HL-60/S4 (cell line): ENCODE measurements around the gene VWA3A.

Source experiments
- in situ Hi-C: fragments of 300-500 bp; cut with MboI; formaldehyde crosslinking; loops from 2 replicates; pipeline ENCODE4 v1.14.3; 2022; ENCODE audit warnings: low sequenced_read_pairs

Gene VWA3A

GRCh38 chr16:22195445-22195694, 103.0 kb downstream of the VWA3A start:
- in situ Hi-C loops, result loop anchor here (25.0 kb wide), 1 partner anchor 1033 kb away; the partner anchor contains the start of genes DNAH3 and LDAF1

GRCh38 chr16:22195695-22196558, 103.6 kb downstream of the VWA3A start:
- in situ Hi-C loops, result loop anchor here (25.0 kb wide), 1 partner anchor 1034 kb away; the partner anchor contains the start of genes DNAH3 and LDAF1

- in situ Hi-C loops, result loop anchor here (25.0 kb wide), 1 partner anchor 1034 kb away; the partner anchor contains the start of genes DNAH3 and LDAF1
Observed at GRCh38 chr16:22196559-22197168, 104.3 kb downstream of the VWA3A start.

GRCh38 chr16:22198547-22199293, 106.4 kb downstream of the VWA3A start:
- in situ Hi-C loops, result loop anchor here (25.0 kb wide), 1 partner anchor 1036 kb away; the partner anchor contains the start of genes DNAH3 and LDAF1

- in situ Hi-C loops, result loop anchor here (5.0 kb wide), 1 partner anchor 95 kb away; the partner anchor contains the start of gene POLR3E
Observed at GRCh38 chr16:22202261-22202637, 109.9 kb downstream of the VWA3A start.

- in situ Hi-C loops, result loop anchor here (5.0 kb wide), 1 partner anchor 94 kb away; the partner anchor contains the start of gene POLR3E
Observed at GRCh38 chr16:22203091-22203490, 110.8 kb downstream of the VWA3A start.

GRCh38 chr16:22204091-22204655, 111.8 kb downstream of the VWA3A start:
- in situ Hi-C loops, result loop anchor here (5.0 kb wide), 1 partner anchor 93 kb away; the partner anchor contains the start of gene POLR3E

- in situ Hi-C loops, result no loop called here
Observed at GRCh38 chr16:22205577-22206012, 113.3 kb downstream of the VWA3A start.

- in situ Hi-C loops, result no loop called here
Observed at GRCh38 chr16:22206013-22206841, 113.9 kb downstream of the VWA3A start, which contains the start of gene EEF2K. TSS of gene EEF2K (plus strand) at chr16:22206278. CDS start at chr16:22225730, 19,452 bp downstream.
